Measurements from ENCODE around the gene TRIM3.

The TRIM3 gene

GRCh38 chr11:6452219-6452618 is 21.5 kb downstream of the TRIM3 start:
- no peaks in the 10 kb centered on the region for H3K9me2 ChIP-seq (ENCODE audit: low read depth, low read length)
- no peak overlapping the region for H2AFZ ChIP-seq (ENCODE audit: low read length)
- H3K27me3 ChIP-seq (ENCODE audit: insufficient read depth, low read length) = no peaks in the 10 kb centered on the region
- no peaks in the 10 kb centered on the region for H3K36me3 ChIP-seq (ENCODE audit: insufficient read depth, low read length)
- no peaks in the 10 kb centered on the region for H4K20me1 ChIP-seq (ENCODE audit: insufficient read depth, low read length)
- TF ChIP-seq CTCF (IDR thresholded peaks at IDR 0.05; ENCODE audit: low read length) (no peak), EZH2 (IDR thresholded peaks at IDR 0.05; ENCODE audit: borderline replicate concordance, low read length) (no peak)
- H3K27ac ChIP-seq (ENCODE audit: low read depth, low read length, poor library complexity, severe bottlenecking) = no peak overlapping the region
- H3K9ac ChIP-seq (ENCODE audit: low read length) = no peak overlapping the region
- no peak overlapping the region for H3K4me2 ChIP-seq (ENCODE audit: low read length)
- no peaks in the 10 kb centered on the region for H3K79me2 ChIP-seq (ENCODE audit: insufficient read depth, low read length)
- H3K9me3 ChIP-seq (ENCODE audit: low read length) = no peaks in the 10 kb centered on the region
- H3K4me1 ChIP-seq (ENCODE audit: insufficient read depth, low read length, severe bottlenecking) = no peaks in the 10 kb centered on the region
- no peaks in the 10 kb centered on the region for H3F3A ChIP-seq (ENCODE audit: insufficient read depth, low read length)
- H3K4me3 ChIP-seq (ENCODE audit: low read depth, low read length, poor library complexity, severe bottlenecking) = no peak overlapping the region

DNA sequence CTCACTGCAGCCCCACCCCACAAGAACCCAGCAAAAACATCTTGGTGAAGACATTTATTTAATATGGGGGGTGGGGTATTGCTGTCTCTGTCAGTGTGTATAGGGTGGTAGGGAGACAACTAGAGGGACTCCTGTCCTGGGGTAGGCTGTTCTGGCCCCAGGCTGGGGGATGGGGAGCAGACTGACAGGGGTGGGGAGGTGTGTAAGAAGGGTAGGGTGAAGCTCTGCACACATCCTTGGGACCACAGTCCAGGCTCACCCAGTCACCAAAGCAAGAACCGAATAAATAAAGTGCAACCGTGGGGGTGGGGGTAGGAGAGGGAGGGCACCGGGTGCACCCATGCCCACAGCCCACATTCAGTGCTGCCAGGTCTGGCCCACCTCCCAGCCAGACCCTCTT is 25.2 kb downstream of the TRIM3 start:
- no peak overlapping the region for H3K27ac ChIP-seq (ENCODE audit: low read depth, low read length, poor library complexity, severe bottlenecking)
- no peaks in the 10 kb centered on the region for H4K20me1 ChIP-seq (ENCODE audit: insufficient read depth, low read length)
- H3K79me2 ChIP-seq (ENCODE audit: insufficient read depth, low read length) = no peaks in the 10 kb centered on the region
- no peak overlapping the region for H3K4me3 ChIP-seq (ENCODE audit: low read depth, low read length, poor library complexity, severe bottlenecking)
- H3K36me3 ChIP-seq (ENCODE audit: insufficient read depth, low read length) = no peaks in the 10 kb centered on the region
- H2AFZ ChIP-seq (ENCODE audit: low read length) = no peak overlapping the region
- TF ChIP-seq CTCF (IDR thresholded peaks at IDR 0.05; ENCODE audit: low read length) (no peak), EZH2 (IDR thresholded peaks at IDR 0.05; ENCODE audit: borderline replicate concordance, low read length) (no peak)
- no peak overlapping the region for H3K9ac ChIP-seq (ENCODE audit: low read length)
- H3K27me3 ChIP-seq (ENCODE audit: insufficient read depth, low read length) = no peaks in the 10 kb centered on the region
- H3K4me1 ChIP-seq (ENCODE audit: insufficient read depth, low read length, severe bottlenecking) = no peaks in the 10 kb centered on the region
- H3K9me2 ChIP-seq (ENCODE audit: low read depth, low read length) = no peaks in the 10 kb centered on the region
- H3K4me2 ChIP-seq (ENCODE audit: low read length) = no peak overlapping the region
- H3F3A ChIP-seq (ENCODE audit: insufficient read depth, low read length) = no peaks in the 10 kb centered on the region
- H3K9me3 ChIP-seq (ENCODE audit: low read length) = no peaks in the 10 kb centered on the region

GRCh38 chr11:6443269-6444003 is 30.3 kb downstream of the TRIM3 start:
- H3K9me3 ChIP-seq (ENCODE audit: low read length) = no peaks in the 10 kb centered on the region
- no peaks in the 10 kb centered on the region for H3K9me2 ChIP-seq (ENCODE audit: low read depth, low read length)
- no peaks in the 10 kb centered on the region for H3K79me2 ChIP-seq (ENCODE audit: insufficient read depth, low read length)
- peak; percentile 91 for TF ChIP-seq CTCF (IDR thresholded peaks at IDR 0.05; ENCODE audit: low read length)
- no peak for TF ChIP-seq EZH2 (IDR thresholded peaks at IDR 0.05; ENCODE audit: borderline replicate concordance, low read length)
- no peak overlapping the region for H3K27ac ChIP-seq (ENCODE audit: low read depth, low read length, poor library complexity, severe bottlenecking)
- no peaks in the 10 kb centered on the region for H3K36me3 ChIP-seq (ENCODE audit: insufficient read depth, low read length)
- H2AFZ ChIP-seq (ENCODE audit: low read length) = no peak overlapping the region
- H3K9ac ChIP-seq (ENCODE audit: low read length) = no peak overlapping the region
- H3K27me3 ChIP-seq (ENCODE audit: insufficient read depth, low read length) = no peaks in the 10 kb centered on the region
- H4K20me1 ChIP-seq (ENCODE audit: insufficient read depth, low read length) = no peaks in the 10 kb centered on the region
- no peak overlapping the region for H3K4me2 ChIP-seq (ENCODE audit: low read length)
- no peaks in the 10 kb centered on the region for H3K4me1 ChIP-seq (ENCODE audit: insufficient read depth, low read length, severe bottlenecking)
- no peaks in the 10 kb centered on the region for H3F3A ChIP-seq (ENCODE audit: insufficient read depth, low read length)
- no peak overlapping the region for H3K4me3 ChIP-seq (ENCODE audit: low read depth, low read length, poor library complexity, severe bottlenecking)

Measured in OCI-LY1 (cell line).